Heart right ventricle (tissue), 16 donors: ENCODE measurements around the gene ZFYVE27. TPM values are rescaled to one million over a fixed set of nuclear protein-coding genes. Genes with fewer than 3 reads are reported as not detected.

Experiments used
- ATAC-seq, 8 donors: fragments of 200-7000 bp; cut with Tn5 transposase; one replicate each; pipeline ENCODE4 v1.9.1; 2020; ENCODE audit warnings: mild to moderate bottlenecking in 8 of 8, moderate library complexity in 8 of 8, moderate number of reproducible peaks in 1 of 8
- DNase-seq, 2 donors: peaks; one replicate each; pipeline ENCODE4 v3.0.0-alpha.2; 2020
- H3K27ac ChIP-seq, 10 donors: fragments of 200-600 bp; sonication (generic) in 2 of 10; one replicate each; pipeline versions ENCODE4 v1.5.0 to v1.8.0; 2020 to 2022; ENCODE audit warnings: mild to moderate bottlenecking in 3 of 10
- H3K27me3 ChIP-seq, 7 donors: fragments of 200-600 bp; one replicate each; pipeline ENCODE4 v1.8.0; 2021 to 2022; ENCODE audit warnings: mild to moderate bottlenecking in 2 of 7
- H3K36me3 ChIP-seq, 9 donors: fragments of 200-600 bp; sonication (generic) in 1 of 9; one replicate each; pipeline versions ENCODE4 v1.5.0 to v1.8.0; 2020 to 2022; ENCODE audit warnings: mild to moderate bottlenecking in 2 of 9
- H3K4me1 ChIP-seq, 9 donors: fragments of 200-600 bp; sonication (generic) in 1 of 9; one replicate each; pipeline versions ENCODE4 v1.5.0 to v1.8.0; 2020 to 2022; ENCODE audit warnings: mild to moderate bottlenecking in 4 of 9
- H3K4me3 ChIP-seq, 10 donors: fragments of 200-600 bp; sonication (generic) in 2 of 10; one replicate each; pipeline versions ENCODE4 v1.5.0 to v1.8.0; 2020 to 2022; ENCODE audit warnings: mild to moderate bottlenecking in 7 of 10, moderate library complexity in 2 of 10
- H3K9me3 ChIP-seq, 11 donors: fragments of 200-600 bp in 10 of 11; sonication (generic) in 2 of 11; one replicate each; pipeline versions ENCODE4 v1.5.0 to v1.8.0; 2013 to 2022; ENCODE audit warnings: mild to moderate bottlenecking in 2 of 11, control low read depth in 1 of 11, moderate library complexity in 1 of 11
- CTCF ChIP-seq, 9 donors: fragments of 200-600 bp; sonication (generic) in 2 of 9; IDR thresholded peaks; one replicate each; pipeline versions ENCODE4 v1.5.0 to v1.8.0; 2021 to 2022; ENCODE audit warnings: antibody characterized with exemption in 9 of 9, mild to moderate bottlenecking in 5 of 9, moderate library complexity in 1 of 9
- WGBS, 2 donors: extraction: QIAGEN DNeasy Blood & Tissue Kit; methylation state at CpG; one replicate each; pipeline ENCODE4 v1.1.7; 2013; ENCODE audit warnings: inconsistent platforms in 1 of 2; 5-methylcytosine and 5-hydroxymethylcytosine counted together
- intact Hi-C, 10 donors: fragments of 100-400 bp; cut with DNase I; formaldehyde crosslinking; loops; one replicate each; pipeline versions ENCODE4 v1.11.1 to v1.14.2; 2022
- polyA plus RNA-seq, 2 donors: library from polyadenylated mRNA; stranded (reverse); fragments of 200-250 nt; gene quantifications; one replicate each; pipeline ENCODE4 v1.2.3, GENCODE V29; 2013
- total RNA-seq, 10 donors: library from RNA; stranded (reverse); fragmentation: NEBNext Ultra II Directional in 3 of 10; extraction: Animal tissue kit (Norgen Biotek cat#: 25700) in 3 of 10; gene quantifications; one replicate each; pipeline versions ENCODE4 v1.2.1 to v1.2.4, GENCODE V29; 2021 to 2023
- donor health status: Arrhythmogenic right ventricular cardiomyopathy.
- donor health status: ischemic (EF 13 %, LVEDD 7.1; RV severe dilation, severe dysfunction).
- donor health status: healthy with polysubstance abuse.
- donor health status: DM: no; HTN: yes; CAD: no.
- donor health status: DM: no; HTN: no; CAD: no.
- donor health status: ischemic (EF 25% LVEDD 6.9; RV normal size, moderate dysfunction).
- donor health status: ischemic (EF 25% LVEDD 5.7; RV mildly dilated, moderate dysfunction).
- donor health status: healthy.
- donor health status: DM: yes; HTN: yes; CAD: no.
- donor health status: Ischemic cardiomyopathy.
- donor health status: ischemic (EF 35%, LVEDD 5.7; RV mildly dilated, moderate dysfunction).
- donor health status: nonischemic (EF 11% LVEDD 7.7; RV severe dilation, severe dysfunction).
- donor health status: DM: yes; HTN: yes; CAD: no.
- donor health status: PGD.
- donor health status: ischemic (EF 29% LVEDD 5.4; RV normal size, mild dysfunction).
- donor health status: nonischemic (EF 23%, LVEDD 6.1; RV moderate dilation, normal function).

Gene ZFYVE27
- total and polyA plus RNA-seq, 12 donors, result 7.5 to 17.6 (median 11.8) TPM

DNA sequence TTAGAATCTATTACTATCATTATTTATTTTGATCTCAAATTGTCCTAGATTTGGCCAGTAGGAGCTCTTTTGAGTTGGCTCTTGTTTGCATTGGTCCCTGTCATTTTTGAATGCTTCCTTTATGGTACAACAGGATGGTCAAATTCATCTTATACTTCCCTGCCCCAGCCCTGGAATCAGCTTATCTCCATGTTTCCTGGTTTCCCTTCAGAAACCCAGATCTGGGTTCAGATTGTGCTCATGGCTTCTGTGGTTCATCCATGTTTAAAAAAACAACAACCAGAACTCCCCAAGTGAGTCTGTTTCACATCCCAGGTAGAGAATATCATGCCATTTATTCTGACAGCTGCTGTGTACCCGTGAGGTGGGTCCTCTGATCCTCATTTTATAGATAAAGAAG lies 10.6 kb downstream of the ZFYVE27 start:
- Histone ChIP-seq H3K27me3 (no peaks in the 10 kb centered on the region), H3K36me3 (peaks cover 0 to 100% (median 68%) of the 10 kb centered on the region in 9 donors), H3K9me3 (no peaks in the 10 kb centered on the region), H3K4me1 (peaks cover 0 to 20% (median 12%) of the 10 kb centered on the region in 9 donors), H3K27ac (no peak overlapping the region), H3K4me3 (no peak overlapping the region)
- TF ChIP-seq CTCF (IDR thresholded peaks at IDR 0.05), result no peak
- DNase-seq (no peak), ATAC-seq (no peak)
- WGBS, 2 donors, result 52 to 71% methylated on average over 1 of the region's 1 CpG
- intact Hi-C loops, result no loop called here

GRCh38 chr10:97748116-97748515 lies 11.2 kb downstream of the ZFYVE27 start:
- Histone ChIP-seq H3K9me3 (no peaks in the 10 kb centered on the region), H3K4me1 (peaks cover 0 to 15% (median 7%) of the 10 kb centered on the region in 9 donors), H3K27ac (no peak overlapping the region), H3K36me3 (peaks cover 0 to 100% (median 73%) of the 10 kb centered on the region in 9 donors), H3K4me3 (no peak overlapping the region), H3K27me3 (no peaks in the 10 kb centered on the region)
- no peak for DNase-seq
- WGBS, 2 donors, result 75 to 79% methylated on average over 10 of the region's 10 CpGs
- intact Hi-C loops, result no loop called here
- TF ChIP-seq CTCF (IDR thresholded peaks at IDR 0.05), result no peak
- ATAC-seq, result no peak

DNA sequence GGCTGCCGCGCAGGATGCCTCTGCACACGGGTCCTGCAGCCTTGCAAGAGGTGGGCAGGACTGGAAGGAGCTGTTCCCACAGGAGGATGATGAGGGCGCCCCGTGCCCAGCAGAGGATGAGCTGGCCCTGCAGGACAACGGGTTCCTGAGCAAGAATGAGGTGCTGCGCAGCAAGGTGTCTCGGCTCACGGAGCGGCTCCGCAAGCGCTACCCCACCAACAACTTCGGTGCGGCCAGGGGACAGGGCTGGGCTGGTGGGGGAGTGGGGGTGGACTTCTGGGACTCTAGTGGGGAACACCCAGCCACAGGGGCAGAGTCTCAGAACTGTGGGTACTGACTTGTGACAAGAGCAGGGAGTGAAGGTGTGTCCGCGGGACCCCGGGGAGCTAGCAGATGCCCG lies 16.0 kb downstream of the ZFYVE27 start:
- peaks cover 8 to 100% (median 80%) of the 10 kb centered on the region in 9 donors for H3K36me3 ChIP-seq
- no peak overlapping the region for H3K27ac ChIP-seq
- TF ChIP-seq CTCF (IDR thresholded peaks at IDR 0.05), result no peak
- H3K4me1 ChIP-seq, result no peaks in the 10 kb centered on the region
- intact Hi-C loops, result loop anchor here in 1 of 10 donors (10.0 kb wide), 1 partner anchor 292 kb away; no protein-coding TSS in a partner anchor
- ATAC-seq (peak in 1 of 8 donors; percentile 10), DNase-seq (no peak)
- no peak overlapping the region for H3K4me3 ChIP-seq
- H3K9me3 ChIP-seq, result no peaks in the 10 kb centered on the region
- no peaks in the 10 kb centered on the region for H3K27me3 ChIP-seq
- WGBS, 2 donors, result 92 to 95% methylated on average over 18 of the region's 18 CpGs

GRCh38 chr10:97754726-97755125 lies 17.8 kb downstream of the ZFYVE27 start:
- 49 to 84% methylated on average over 4 of the region's 4 CpGs for WGBS, 2 donors
- DNase-seq (no peak), ATAC-seq (no peak)
- no peaks in the 10 kb centered on the region for H3K27me3 ChIP-seq
- intact Hi-C loops, result loop anchor here in 1 of 10 donors (10.0 kb wide), 1 partner anchor 290 kb away; no protein-coding TSS in a partner anchor
- H3K36me3 ChIP-seq, result peaks cover 8 to 100% (median 70%) of the 10 kb centered on the region in 9 donors
- no peak overlapping the region for H3K4me3 ChIP-seq
- no peak overlapping the region for H3K27ac ChIP-seq
- peaks cover 0 to 3% (median 0%) of the 10 kb centered on the region in 9 donors for H3K4me1 ChIP-seq
- TF ChIP-seq CTCF (IDR thresholded peaks at IDR 0.05), result no peak
- H3K9me3 ChIP-seq, result no peaks in the 10 kb centered on the region
